Skeletal muscle cell (primary cell): ENCODE results near the gene PDK2.

ENCODE experiments used
- DNase-seq: peaks from one replicate; pipeline ENCODE4 v3.0.0-alpha.2; 2010; ENCODE audit warnings: low read depth
- H3K4me3 ChIP-seq: 2 replicates; pipeline ENCODE4 v1.5.1; 2011; ENCODE audit warnings: low read depth, mild to moderate bottlenecking, control low read depth, low read length, moderate library complexity

PDK2 gene

DNA sequence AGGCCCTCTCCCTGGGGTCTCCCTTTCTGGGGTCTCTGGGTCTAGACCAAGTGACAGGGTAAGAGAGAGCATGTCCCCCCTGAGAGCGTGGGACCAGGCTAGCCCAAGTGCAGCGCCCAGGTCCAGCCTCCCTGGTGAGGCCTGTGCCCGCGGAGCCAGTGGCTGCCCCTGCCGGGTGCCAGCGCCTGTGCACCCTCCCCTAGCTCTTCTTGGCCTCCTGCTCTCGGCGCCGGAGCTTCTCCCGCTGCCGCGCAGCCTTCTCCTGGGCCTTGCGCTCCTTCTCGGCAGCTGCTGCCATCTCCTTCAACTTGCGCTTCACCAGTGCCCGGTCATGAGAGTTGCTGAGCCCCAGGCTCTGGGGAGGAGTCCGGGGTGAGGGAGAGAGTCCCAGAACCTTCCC lies 17.5 kb downstream of the PDK2 start:
- no peak for DNase-seq
- H3K4me3 ChIP-seq: no peak overlapping the region

DNA sequence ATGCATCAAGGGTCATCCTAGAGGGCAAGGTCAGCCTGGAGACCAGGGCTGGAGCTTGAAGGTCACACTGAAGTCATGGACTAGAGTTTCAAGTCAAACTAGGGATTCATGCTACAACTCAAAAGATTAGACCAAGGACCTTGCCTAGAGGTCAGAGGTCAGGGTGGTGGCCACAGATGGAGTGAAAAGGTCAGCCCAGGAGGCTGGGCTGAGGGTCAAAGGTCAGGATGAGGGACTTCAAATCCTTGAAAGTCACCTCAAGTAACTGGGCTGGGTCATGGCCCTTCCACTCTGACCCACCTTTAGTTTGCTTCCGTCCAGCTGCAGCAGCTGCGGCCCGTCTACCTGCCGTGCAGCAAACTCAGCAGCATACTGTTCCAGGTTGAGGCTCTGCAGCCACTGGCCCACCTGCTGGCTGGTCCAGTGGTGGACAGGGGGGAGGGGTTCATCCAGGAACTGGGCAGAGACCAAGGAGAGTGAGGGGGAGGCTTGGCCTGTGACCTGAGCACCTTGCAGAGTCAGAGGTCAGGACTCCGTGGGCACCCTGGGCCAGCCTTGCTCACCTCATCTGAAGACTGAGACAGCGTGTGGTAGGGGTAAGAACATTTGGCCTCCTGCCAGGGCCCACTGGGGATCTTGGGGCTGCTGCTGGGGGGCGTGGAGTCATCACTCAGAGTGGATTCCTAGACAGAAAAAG lies 18.6 kb downstream of the PDK2 start:
- no peak overlapping the region for H3K4me3 ChIP-seq
- DNase-seq: no peak

DNA sequence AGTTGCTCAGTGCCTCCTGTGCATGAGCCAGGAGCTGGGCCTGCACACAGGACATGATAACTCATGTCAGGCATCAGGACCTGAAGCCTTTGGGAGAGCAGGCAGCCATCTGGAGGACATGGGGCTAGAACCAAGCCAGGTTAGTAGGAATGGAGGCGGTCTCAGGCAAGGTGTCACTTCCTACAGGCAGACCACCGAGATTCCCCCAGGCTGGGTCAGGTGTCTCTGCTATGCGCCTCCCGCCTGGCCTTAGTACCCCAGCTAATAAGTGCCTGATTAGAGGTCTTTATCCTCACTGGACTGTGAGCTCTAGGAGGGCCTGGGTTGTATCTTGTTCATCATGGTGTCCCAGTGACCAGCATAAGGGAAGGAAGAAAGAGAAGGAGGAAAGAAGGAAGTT lies 19.2 kb downstream of the PDK2 start:
- no peak overlapping the region for H3K4me3 ChIP-seq
- no peak for DNase-seq

DNA sequence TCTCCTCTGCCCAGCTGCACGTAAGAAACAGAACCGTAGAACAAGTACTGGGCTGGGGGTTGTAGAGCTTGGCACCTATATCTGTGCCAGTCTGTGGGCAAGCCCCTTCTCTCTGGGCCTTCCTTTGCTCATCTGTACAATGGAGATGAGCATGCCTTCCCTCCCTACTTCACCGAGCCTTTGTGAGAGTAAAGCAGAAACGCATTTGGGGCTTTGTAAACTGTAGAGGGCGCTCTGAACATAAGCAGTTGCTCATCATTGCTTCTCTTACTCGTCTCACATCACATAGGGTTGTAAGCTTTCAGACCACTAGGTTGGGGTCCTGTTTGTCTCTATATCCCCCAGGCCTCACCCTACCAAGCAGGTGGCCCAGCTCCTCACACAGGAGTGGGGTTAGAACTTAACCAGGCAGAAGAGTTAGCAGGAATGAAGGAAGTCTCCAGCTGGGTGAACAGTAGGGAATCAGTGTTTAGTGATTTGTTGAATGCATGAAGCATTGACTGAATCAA lies 19.8 kb downstream of the PDK2 start:
- no peak for DNase-seq
- H3K4me3 ChIP-seq: no peak overlapping the region

- no peak for DNase-seq
- H3K4me3 ChIP-seq: no peak overlapping the region
Observed at GRCh38 chr17:50115756-50116155, 20.6 kb downstream of the PDK2 start.

GRCh38 chr17:50117202-50118051 lies 22.3 kb downstream of the PDK2 start:
- no peak for DNase-seq

GRCh38 chr17:50118076-50118827 lies 23.1 kb downstream of the PDK2 start:
- no peak overlapping the region for H3K4me3 ChIP-seq
- no peak for DNase-seq

More at GRCh38 chr17:50117202-50118051, 22.3 kb downstream of the PDK2 start:
- peak overlapping the region; percentile 23 for H3K4me3 ChIP-seq

DNA sequence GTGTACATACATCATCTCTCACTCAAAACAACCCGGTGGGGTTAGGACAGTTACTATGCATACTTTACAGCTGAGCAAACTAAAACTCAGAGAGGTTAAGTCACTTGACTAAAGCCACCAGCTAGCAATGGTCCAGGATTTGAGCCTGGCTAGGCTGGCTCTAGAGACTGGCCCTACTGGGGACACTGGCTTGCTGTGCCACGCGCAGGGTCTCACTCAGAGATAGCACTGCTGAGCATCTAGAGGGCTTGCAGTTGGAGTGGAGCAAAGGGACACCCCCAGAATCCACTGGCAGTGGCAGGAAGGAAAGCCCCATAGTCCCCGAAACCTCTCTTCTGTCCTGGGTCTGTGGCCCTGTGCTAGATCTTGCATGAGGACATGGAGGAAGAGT lies 23.7 kb downstream of the PDK2 start:
- H3K4me3 ChIP-seq: no peak overlapping the region
- DNase-seq: no peak

GRCh38 chr17:50120475-50121253 lies 25.5 kb downstream of the PDK2 start:
- H3K4me3 ChIP-seq: no peak overlapping the region
- DNase-seq: no peak

DNA sequence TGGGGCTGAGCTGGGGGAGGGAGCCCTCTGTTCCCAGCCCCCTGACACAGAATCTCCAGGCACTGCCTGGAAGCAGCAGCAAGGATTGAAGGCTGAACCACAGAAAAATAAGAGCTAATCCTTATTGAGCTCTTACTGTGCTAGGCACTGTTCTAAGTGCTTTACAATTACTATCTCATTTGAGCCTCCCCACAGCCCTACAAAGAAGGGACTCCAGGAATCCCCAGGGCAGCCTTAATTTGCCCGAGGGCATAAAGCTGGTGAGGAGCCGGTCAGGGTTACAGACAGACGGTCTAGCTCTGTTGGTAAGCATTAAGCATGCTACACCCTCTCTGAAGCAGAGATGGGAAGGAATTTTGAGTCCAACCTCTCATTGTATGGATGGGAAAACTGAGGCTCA lies 27.8 kb downstream of the PDK2 start:
- no peak overlapping the region for H3K4me3 ChIP-seq
- DNase-seq: no peak

- H3K4me3 ChIP-seq: no peak overlapping the region
- DNase-seq: no peak
Observed at GRCh38 chr17:50123649-50124349, 28.6 kb downstream of the PDK2 start.

GRCh38 chr17:50125420-50125997 lies 30.4 kb downstream of the PDK2 start:
- H3K4me3 ChIP-seq: no peak overlapping the region
- no peak for DNase-seq

DNA sequence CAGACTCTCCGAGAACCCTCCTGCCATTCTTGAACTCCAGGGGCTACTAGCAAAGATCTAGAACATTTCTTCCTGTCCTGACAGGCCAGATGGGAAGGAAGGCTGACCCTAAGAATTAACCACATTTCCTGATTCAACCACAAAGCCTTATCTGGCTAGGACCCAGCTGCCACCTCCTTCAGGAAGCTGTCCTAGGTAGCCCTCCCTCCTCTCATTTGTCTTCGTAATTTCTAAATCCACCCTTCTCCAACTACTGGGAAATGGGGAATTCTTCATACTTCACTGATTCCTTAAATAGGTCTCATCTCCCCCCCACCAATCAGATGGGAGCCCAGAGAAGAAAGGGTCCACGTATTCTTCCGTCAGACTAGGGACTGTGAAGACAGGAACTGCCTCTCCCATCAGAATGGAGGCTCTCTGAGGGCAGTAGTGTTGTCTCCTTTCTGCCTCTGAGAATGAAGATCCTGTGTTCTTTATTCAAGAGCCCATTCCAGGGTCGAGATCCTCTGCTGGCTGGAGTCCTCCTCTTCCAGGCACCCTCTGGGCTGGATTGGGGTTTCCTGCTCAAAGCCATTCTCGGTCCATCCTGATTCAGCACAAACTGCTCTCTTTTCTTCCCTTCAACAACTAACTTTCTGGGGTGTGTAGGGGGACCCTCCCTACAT lies 32.7 kb downstream of the PDK2 start:
- DNase-seq: no peak
- H3K4me3 ChIP-seq: no peak overlapping the region

DNA sequence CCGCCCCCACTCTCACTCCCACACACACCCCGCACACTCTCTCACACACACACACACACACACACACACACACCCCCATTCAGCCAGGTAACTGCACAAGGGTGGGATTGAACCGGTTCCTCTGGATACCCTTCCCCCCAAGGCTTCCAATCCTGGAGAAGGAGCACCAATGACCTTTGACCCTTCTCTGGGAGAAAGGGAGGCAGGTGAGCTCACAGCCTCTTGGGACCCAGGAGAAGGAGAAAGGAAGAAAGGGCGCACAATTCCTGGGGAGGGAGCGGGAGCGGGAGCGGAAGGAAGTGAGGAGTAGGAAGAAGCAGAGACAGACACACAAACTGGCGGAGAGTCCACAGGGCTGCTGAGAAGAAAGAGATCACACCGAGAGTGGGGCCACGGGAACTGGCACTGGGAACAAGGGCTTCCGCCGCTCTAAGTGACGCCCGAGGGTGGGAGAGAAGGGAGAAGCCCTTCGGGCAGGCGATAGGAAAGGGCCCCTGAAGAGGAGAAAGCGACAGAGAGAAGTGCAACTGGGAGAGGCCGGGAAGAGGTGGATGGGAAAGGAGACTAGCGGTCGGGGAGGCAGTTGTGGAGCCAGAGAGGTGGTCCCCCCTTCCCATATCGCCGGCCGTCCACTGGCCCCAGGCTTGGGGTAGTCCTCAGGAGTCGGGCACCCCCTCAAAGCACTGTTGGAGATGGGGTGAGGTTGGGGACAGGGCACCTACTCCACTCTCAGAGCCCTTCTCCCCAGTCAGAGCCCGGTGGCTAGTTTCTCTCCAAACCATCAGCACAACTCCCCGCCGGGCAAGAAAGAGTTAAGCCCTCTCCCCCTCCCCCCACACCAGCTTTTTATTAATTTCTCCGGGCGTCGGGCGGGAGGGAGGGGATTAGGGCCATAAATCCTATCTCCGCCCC lies 33.5 kb downstream of the PDK2 start:
- H3K4me3 ChIP-seq: peak overlapping the region; percentile 59
- no peak for DNase-seq

- peak overlapping the region; percentile 59 for H3K4me3 ChIP-seq
- DNase-seq: no peak
Observed at GRCh38 chr17:50129353-50129727, 34.2 kb downstream of the PDK2 start.

DNA sequence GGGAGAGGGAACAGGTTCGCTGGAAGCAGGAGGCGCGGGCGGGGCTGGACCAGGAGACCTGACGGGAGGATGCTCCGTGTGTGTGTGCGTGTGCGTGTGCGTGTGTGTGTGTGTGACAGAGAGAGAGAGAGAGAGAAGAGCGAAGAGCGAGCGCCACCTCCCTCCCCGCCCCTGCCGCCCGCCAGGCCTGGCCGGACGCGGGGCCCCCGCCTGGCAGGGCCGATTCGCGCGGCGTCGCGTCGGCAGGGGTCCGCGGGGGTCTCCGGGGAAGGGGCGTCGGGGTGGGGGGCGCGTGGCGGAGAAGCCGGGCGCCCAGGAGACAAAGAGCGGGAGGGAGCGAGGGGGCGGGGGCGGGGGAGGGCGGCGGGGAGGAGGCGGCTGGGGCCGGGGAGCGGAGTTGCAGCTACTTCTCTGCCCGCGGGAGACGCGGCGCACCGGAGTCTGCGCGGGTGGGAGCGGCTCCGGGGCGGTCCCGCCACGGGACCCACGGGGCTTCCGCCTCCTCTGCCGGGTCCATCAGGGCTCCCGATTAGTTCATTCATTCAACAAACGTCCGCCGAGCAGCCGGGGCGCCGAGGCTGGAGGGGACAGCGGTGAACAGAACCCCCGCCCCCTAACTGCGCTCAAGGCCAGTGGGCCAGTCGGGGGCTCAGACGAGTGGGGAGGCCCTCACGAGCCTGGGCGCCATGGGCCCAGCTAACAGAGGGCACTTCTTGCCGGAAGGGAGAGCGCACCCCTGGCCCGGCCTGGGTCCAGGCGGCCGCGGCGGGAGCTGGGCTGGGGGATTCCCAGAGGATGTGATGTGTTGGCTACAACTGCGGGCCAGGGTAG lies 34.8 kb downstream of the PDK2 start, which contains the start of gene SAMD14:
TSS of gene SAMD14 (minus strand) at position 433 of the 831 bp plus-strand sequence. CDS start 5,201 bp downstream, outside the sequence.
- H3K4me3 ChIP-seq: peak within 1 kb of the TSS; percentile 59
- no peak for DNase-seq
